Small intestine (tissue), 7 donors: ENCODE measurements around the gene PAK5. TPM values are rescaled to one million over a fixed set of nuclear protein-coding genes. Genes with fewer than 3 reads are reported as not detected.

Experiments
- DNase-seq, 2 donors: peaks; one replicate each; pipeline versions ENCODE4 v3.0.0 to v3.0.0-alpha.2; 2013
- FAIRE-seq: peaks from 2 replicates; lab custom pipeline; 2012; peaks lifted over from hg19 to GRCh38; lab: Jason Lieb, UNC
- H3K27ac ChIP-seq, 3 donors: one replicate each; pipeline ENCODE4 v1.5.1; 2013; ENCODE audit warnings: low read length in 2 of 3, mild to moderate bottlenecking in 2 of 3, control low read depth in 1 of 3, inconsistent platforms in 1 of 3, low read depth in 1 of 3, moderate library complexity in 1 of 3
- H3K27me3 ChIP-seq, 3 donors: one replicate each; pipeline ENCODE4 v1.6.1; 2013; ENCODE audit warnings: low read length in 3 of 3, inconsistent platforms in 1 of 3; ENCODE audit not compliant: control insufficient read depth in 3 of 3, insufficient read depth in 3 of 3
- H3K36me3 ChIP-seq, 3 donors: one replicate each; pipeline ENCODE4 v1.6.1; 2013; ENCODE audit warnings: low read length in 3 of 3, inconsistent platforms in 1 of 3, low read depth in 1 of 3, mild to moderate bottlenecking in 1 of 3, moderate library complexity in 1 of 3; ENCODE audit not compliant: control insufficient read depth in 3 of 3, insufficient read depth in 2 of 3
- H3K4me1 ChIP-seq, 3 donors: one replicate each; pipeline ENCODE4 v1.6.1; 2013; ENCODE audit warnings: low read length in 2 of 3, inconsistent platforms in 1 of 3, low read depth in 1 of 3, mild to moderate bottlenecking in 1 of 3, moderate library complexity in 1 of 3; ENCODE audit not compliant: control insufficient read depth in 3 of 3, insufficient read depth in 2 of 3
- H3K4me3 ChIP-seq, 3 donors: one replicate each; pipeline ENCODE4 v1.5.1; 2013; ENCODE audit warnings: low read length in 3 of 3, control low read depth in 1 of 3, inconsistent platforms in 1 of 3, low read depth in 1 of 3, mild to moderate bottlenecking in 1 of 3, moderate library complexity in 1 of 3
- H3K9me3 ChIP-seq, 2 donors: one replicate each; pipeline ENCODE4 v1.6.1; 2013; ENCODE audit warnings: low read depth in 1 of 2, low read length in 1 of 2; ENCODE audit not compliant: control insufficient read depth in 2 of 2, insufficient read depth in 1 of 2
- WGBS, 3 donors: extraction: QIAGEN DNeasy Blood & Tissue Kit; methylation state at CpG; one replicate each; pipeline ENCODE4 v1.1.7; 2013; 5-methylcytosine and 5-hydroxymethylcytosine counted together
- polyA plus RNA-seq, 4 donors: library from polyadenylated mRNA; stranded (reverse) in 3 of 4; unstranded in 1 of 4; fragments of 200-250 nt in 3 of 4; fragments of 120-200 nt in 1 of 4; gene quantifications; one replicate each; pipeline versions ENCODE4 v1.2.1 to v1.2.3, GENCODE V29; 2013
- donor health status: healthy with polysubstance abuse.
- donor health status: control.
- donor health status: control.
- donor health status: Bipolar disorder and iron deficiency.
- donor health status: healthy.

The PAK5 gene
- polyA plus RNA-seq, 4 donors = 0.10 to 0.27 TPM; not detected in 2

DNA sequence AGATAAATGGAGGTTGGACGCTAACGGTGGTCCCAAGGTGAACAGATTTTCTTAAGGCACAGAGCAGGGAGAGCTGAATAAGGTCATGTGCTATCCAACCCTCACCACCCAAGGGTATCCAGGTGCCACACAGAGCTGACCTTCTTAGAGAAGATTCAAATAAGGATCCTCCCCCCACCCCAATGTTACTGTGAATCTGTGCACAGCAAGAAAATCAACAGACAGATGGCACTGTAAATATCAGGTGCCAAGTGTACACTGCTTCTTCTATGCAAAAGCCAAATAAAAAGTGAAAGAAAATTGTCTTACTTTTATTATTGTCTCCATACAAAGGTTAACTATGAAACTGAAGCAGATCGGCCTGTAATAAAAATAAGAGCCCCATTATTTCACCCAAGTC lies 96.9 kb downstream of the PAK5 start:
- 46 to 56% (median 55%) methylated on average over 3 of the region's 3 CpGs for WGBS, 3 donors

GRCh38 chr20:9740486-9740885 lies 98.4 kb downstream of the PAK5 start:
- FAIRE-seq (no peak), DNase-seq (no peak)
- Histone ChIP-seq H3K36me3 (no peaks in the 10 kb centered on the region), H3K4me3 (no peak overlapping the region), H3K4me1 (peaks cover 0 to 22% (median 0%) of the 10 kb centered on the region in 3 donors), H3K27me3 (no peaks in the 10 kb centered on the region), H3K27ac (no peak overlapping the region), H3K9me3 (peaks cover 0 to 4% of the 10 kb centered on the region in 2 donors)
- WGBS, 3 donors = 76 to 83% (median 79%) methylated on average over 5 of the region's 5 CpGs

More for the DNA sequence above, 96.9 kb downstream of the PAK5 start:
- H3K4me1 ChIP-seq = peaks cover 0 to 22% (median 0%) of the 10 kb centered on the region in 3 donors
- peak overlapping the region in 1 of 3 donors; percentile 75 for H3K27ac ChIP-seq
- H3K9me3 ChIP-seq = peaks cover 0 to 4% of the 10 kb centered on the region in 2 donors
- H3K4me3 ChIP-seq = no peak overlapping the region
- FAIRE-seq (no peak), DNase-seq (peak; percentile 28 to 31)
- H3K36me3 ChIP-seq = no peaks in the 10 kb centered on the region
- no peaks in the 10 kb centered on the region for H3K27me3 ChIP-seq

DNA sequence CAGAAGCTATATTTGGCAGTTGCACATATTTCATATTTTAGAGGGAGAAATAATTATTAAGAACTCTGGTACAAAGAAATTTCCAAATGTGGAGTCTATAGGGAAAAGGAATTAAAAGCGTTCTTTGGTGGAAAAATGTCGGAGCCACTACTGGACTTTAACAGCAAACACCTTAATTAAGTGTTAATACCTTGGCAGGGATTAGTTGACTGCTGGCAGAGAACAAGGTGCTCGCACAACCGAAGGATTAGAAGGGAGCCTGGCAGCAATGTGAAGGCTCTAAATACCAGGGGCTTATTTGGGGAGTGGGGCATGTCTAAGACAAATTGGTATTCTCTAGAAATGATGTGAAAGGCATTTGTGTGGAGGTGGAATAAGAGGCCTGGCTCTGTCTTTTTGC lies 98.9 kb downstream of the PAK5 start:
- H3K4me3 ChIP-seq = no peak overlapping the region
- H3K27me3 ChIP-seq = no peaks in the 10 kb centered on the region
- H3K9me3 ChIP-seq = peaks cover 0 to 4% of the 10 kb centered on the region in 2 donors
- no peaks in the 10 kb centered on the region for H3K36me3 ChIP-seq
- WGBS, 3 donors = 79 to 92% (median 89%) methylated on average over 4 of the region's 4 CpGs
- no peak overlapping the region for H3K27ac ChIP-seq
- no peak for FAIRE-seq
- H3K4me1 ChIP-seq = peaks cover 0 to 22% (median 0%) of the 10 kb centered on the region in 3 donors
- DNase-seq = no peak

DNA sequence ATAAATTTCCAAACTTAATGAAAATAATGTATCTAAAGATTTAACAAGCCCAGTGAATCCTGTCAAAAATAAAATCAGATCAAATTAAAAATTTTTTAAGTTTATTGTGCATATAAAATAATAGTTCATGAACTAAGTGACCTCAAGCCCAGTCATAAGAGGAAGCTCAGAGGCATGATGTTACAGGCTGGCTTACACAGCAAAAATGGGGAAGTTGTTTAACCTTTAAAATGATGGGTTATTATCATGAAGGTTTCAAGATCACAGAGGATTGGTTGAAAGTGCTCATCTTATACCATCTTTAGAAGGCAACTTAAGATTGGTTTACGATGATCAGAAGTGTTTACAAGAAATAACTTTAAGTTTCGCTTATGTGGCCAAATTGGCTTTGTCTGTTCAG lies 102.5 kb downstream of the PAK5 start:
- H3K36me3 ChIP-seq = no peaks in the 10 kb centered on the region
- no peak overlapping the region for H3K27ac ChIP-seq
- WGBS, 3 donors = 94% methylated on average over 2 of the region's 2 CpGs
- FAIRE-seq (no peak), DNase-seq (no peak)
- H3K4me1 ChIP-seq = peaks cover 0 to 4% (median 0%) of the 10 kb centered on the region in 3 donors
- no peaks in the 10 kb centered on the region for H3K9me3 ChIP-seq
- H3K27me3 ChIP-seq = no peaks in the 10 kb centered on the region
- H3K4me3 ChIP-seq = no peak overlapping the region

- no peaks in the 10 kb centered on the region for H3K27me3 ChIP-seq
- FAIRE-seq = no peak
- H3K4me3 ChIP-seq = no peak overlapping the region
- H3K4me1 ChIP-seq = no peaks in the 10 kb centered on the region
- DNase-seq = no peak
- H3K36me3 ChIP-seq = no peaks in the 10 kb centered on the region
- WGBS, 3 donors = 74 to 86% (median 84%) methylated on average over 7 of the region's 7 CpGs
- H3K9me3 ChIP-seq = no peaks in the 10 kb centered on the region
- no peak overlapping the region for H3K27ac ChIP-seq
Measured at GRCh38 chr20:9723501-9724202, 115.2 kb downstream of the PAK5 start.

DNA sequence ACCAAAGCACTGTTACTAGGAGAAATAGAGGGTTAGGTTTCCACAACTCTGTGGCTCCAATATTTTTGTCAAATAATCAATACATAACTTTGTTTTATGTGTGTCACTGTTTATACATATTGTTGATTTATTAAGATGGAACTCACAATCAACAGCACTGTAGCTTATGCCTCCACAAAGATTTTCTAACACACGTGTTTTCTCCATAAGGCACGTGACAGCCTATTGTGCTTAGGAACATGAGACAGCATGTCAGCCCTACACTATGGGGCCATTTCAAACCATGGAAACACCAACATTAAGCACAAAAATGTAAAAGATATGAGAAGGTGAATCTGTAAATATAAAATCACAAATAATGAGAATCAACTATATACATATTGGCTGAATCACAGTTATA lies 127.0 kb downstream of the PAK5 start:
- FAIRE-seq (no peak), DNase-seq (no peak)
- H3K9me3 ChIP-seq = no peaks in the 10 kb centered on the region
- H3K4me1 ChIP-seq = no peaks in the 10 kb centered on the region
- WGBS, 3 donors = 44 to 45% (median 44%) methylated on average over 2 of the region's 2 CpGs
- H3K4me3 ChIP-seq = no peak overlapping the region
- H3K27me3 ChIP-seq = no peaks in the 10 kb centered on the region
- H3K27ac ChIP-seq = no peak overlapping the region
- no peaks in the 10 kb centered on the region for H3K36me3 ChIP-seq

DNA sequence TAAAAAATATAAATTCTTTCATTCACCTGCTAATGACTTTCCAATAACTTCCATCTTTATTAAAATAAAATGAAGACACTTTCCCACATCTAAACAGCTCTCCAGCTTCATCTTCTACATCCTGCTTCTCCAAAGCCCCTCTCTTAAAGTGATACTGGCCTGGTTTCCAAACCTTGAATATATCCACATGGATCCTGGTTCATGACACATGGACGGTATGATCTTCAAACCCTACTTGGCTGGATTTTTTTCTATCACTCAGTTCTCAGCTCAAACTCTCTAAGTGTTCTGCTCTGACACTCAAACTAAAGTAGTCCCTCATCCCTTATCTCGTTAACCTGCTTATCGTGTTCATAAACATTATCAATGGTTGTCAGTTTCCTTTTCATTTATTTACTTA lies 128.2 kb downstream of the PAK5 start:
- FAIRE-seq (no peak), DNase-seq (no peak)
- Histone ChIP-seq H3K4me3 (no peak overlapping the region), H3K27me3 (no peaks in the 10 kb centered on the region), H3K36me3 (no peaks in the 10 kb centered on the region), H3K4me1 (no peaks in the 10 kb centered on the region), H3K27ac (no peak overlapping the region), H3K9me3 (no peaks in the 10 kb centered on the region)
- 32 to 45% (median 34%) methylated on average over 3 of the region's 3 CpGs for WGBS, 3 donors

GRCh38 chr20:9705722-9706476 lies 133.0 kb downstream of the PAK5 start:
- no peaks in the 10 kb centered on the region for H3K4me1 ChIP-seq
- FAIRE-seq = no peak

More at GRCh38 chr20:9705722-9706476, 133.0 kb downstream of the PAK5 start:
- Histone ChIP-seq H3K36me3 (no peaks in the 10 kb centered on the region), H3K27me3 (no peaks in the 10 kb centered on the region), H3K4me3 (no peak overlapping the region), H3K9me3 (no peaks in the 10 kb centered on the region), H3K27ac (no peak overlapping the region)
- WGBS, 3 donors = 62 to 77% (median 69%) methylated on average over 4 of the region's 4 CpGs
- DNase-seq = no peak
